HL-60 (cell line): Measurements from ENCODE around the gene TUBG1.
"Not testable (repeated sequence)": the region's sequence is repeated elsewhere in the genome, so short reads cannot be mapped to it uniquely, and the experiment has no call there.

Source experiments
- DNase-seq, 2 experiments: peaks; one replicate each; pipeline ENCODE4 v3.0.0-alpha.2; 2010 to 2020; ENCODE audit warnings: low read depth in 1 of 2, low spot score in 1 of 2
- H3K27ac ChIP-seq: fragments of 250-450 bp; sonication (Bioruptor Pico); replicated peaks from 2 replicates; pipeline ENCODE4 v1.5.1; 2020; ENCODE audit warnings: mild to moderate bottlenecking, moderate library complexity
- H3K27me3 ChIP-seq: fragments of 250-450 bp; sonication (Bioruptor Pico); 2 replicates; pipeline ENCODE4 v1.5.1; 2021; ENCODE audit warnings: mild to moderate bottlenecking, moderate library complexity; ENCODE audit not compliant: insufficient read depth, poor library complexity, severe bottlenecking
- H3K4me3 ChIP-seq: replicated peaks from 2 replicates; pipeline ENCODE4 v1.5.1; 2011; ENCODE audit warnings: mild to moderate bottlenecking, control low read depth, low read length; ENCODE audit not compliant: insufficient read depth
- CTCF ChIP-seq: IDR thresholded peaks from one replicate; pipeline ENCODE4 v1.5.1; 2011; ENCODE audit warnings: low read length, control low read depth, inconsistent platforms; ENCODE audit not compliant: insufficient read depth
- GABPA ChIP-seq: IDR thresholded peaks from 2 replicates; pipeline ENCODE4 v1.6.1; 2012; ENCODE audit warnings: low read depth
- POLR2AphosphoS5 ChIP-seq: IDR thresholded peaks from 2 replicates; pipeline ENCODE4 v1.6.1; 2012; ENCODE audit warnings: low read depth
- SPI1 ChIP-seq: IDR thresholded peaks from 2 replicates; pipeline ENCODE4 v1.6.1; 2012; ENCODE audit warnings: low read depth, mild to moderate bottlenecking, borderline replicate concordance
- TF ChIP-seq, protein P1 (sequence below): IDR thresholded peaks from 2 replicates; pipeline ENCODE4 v1.6.1; 2012; ENCODE audit warnings: low read depth; ENCODE audit not compliant: insufficient replicate concordance

Gene TUBG1

DNA sequence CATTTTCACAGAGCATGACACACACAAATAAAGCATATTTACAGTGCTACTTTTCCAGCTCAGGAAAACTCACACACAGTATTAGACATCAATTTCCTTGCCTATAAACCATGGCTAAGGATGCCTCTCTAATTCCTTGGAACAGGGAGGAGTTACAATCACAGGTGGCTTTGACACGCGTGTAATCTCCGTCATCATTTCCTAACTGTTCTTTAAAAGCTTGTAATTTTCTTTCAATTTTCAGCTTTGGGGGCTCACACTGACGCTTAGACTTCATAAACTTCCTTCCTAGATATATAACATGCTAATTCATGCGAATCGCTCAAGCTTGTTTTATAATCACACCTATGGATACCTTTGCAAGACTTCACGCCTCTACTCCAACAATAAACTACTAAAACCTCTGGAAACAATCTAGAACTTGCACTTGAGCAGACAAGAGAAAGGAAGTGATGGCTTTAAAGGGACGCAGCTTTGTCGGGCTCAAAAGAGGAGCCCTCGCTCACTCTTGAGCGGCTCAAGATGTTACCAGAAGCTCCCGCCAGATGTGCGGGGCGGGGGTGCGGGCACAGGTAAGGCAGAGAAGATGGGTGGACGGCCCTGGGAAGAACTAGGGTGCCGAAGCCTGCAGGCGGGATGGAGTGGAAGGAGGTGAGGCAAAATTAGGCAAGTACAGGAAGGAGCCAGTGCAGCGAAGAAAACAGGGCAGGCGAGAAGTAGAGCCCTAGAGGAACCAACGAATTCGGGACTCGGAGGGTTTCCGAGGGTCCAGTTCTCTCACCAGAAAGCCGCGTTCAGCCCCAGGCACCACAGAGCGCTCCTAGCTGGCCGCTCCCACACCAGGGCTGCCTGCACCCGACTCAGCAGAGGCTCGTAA lies 940 bp upstream of the TUBG1 start:
- Histone ChIP-seq H3K27ac (peak overlapping the region; percentile 77), H3K27me3 (no peaks in the 10 kb centered on the region), H3K4me3 (peak overlapping the region; percentile 82)
- TF ChIP-seq SPI1: peak; percentile 60; the same call in 1 of the 2 replicates
- TF ChIP-seq, protein P1, sequence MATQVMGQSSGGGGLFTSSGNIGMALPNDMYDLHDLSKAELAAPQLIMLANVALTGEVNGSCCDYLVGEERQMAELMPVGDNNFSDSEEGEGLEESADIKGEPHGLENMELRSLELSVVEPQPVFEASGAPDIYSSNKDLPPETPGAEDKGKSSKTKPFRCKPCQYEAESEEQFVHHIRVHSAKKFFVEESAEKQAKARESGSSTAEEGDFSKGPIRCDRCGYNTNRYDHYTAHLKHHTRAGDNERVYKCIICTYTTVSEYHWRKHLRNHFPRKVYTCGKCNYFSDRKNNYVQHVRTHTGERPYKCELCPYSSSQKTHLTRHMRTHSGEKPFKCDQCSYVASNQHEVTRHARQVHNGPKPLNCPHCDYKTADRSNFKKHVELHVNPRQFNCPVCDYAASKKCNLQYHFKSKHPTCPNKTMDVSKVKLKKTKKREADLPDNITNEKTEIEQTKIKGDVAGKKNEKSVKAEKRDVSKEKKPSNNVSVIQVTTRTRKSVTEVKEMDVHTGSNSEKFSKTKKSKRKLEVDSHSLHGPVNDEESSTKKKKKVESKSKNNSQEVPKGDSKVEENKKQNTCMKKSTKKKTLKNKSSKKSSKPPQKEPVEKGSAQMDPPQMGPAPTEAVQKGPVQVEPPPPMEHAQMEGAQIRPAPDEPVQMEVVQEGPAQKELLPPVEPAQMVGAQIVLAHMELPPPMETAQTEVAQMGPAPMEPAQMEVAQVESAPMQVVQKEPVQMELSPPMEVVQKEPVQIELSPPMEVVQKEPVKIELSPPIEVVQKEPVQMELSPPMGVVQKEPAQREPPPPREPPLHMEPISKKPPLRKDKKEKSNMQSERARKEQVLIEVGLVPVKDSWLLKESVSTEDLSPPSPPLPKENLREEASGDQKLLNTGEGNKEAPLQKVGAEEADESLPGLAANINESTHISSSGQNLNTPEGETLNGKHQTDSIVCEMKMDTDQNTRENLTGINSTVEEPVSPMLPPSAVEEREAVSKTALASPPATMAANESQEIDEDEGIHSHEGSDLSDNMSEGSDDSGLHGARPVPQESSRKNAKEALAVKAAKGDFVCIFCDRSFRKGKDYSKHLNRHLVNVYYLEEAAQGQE: no peak
- peak in 1 of 2 experiments; percentile 38 for DNase-seq

GRCh38 chr17:42609814-42610801 lies 625 bp downstream of the TUBG1 start:
- Histone ChIP-seq H3K4me3 (peak overlapping the region; percentile 82), H3K27ac (peak overlapping the region; percentile 70)
- H3K27me3 ChIP-seq: not testable (repeated sequence)
- DNase-seq: peak in 1 of 2 experiments; percentile 24

DNA sequence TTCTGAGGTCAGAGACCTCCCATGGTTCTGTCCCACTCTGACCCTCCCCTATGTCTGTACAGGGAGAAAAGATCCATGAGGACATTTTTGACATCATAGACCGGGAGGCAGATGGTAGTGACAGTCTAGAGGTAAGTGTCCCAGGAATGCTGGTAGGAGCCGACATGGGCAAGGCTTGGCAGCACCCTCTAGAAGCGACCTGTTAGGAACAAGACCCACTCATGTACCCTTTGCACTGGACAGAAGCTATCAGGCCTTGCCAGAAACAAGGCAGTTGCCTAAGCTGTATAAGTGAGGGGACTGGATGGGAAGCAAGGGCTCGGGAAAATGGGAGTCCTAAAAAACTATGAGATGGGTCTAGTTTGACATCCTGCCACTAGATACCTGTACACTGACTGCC lies 2.5 kb downstream of the TUBG1 start:
- TF ChIP-seq SPI1 (no peak), GABPA (no peak), CTCF (no peak), POLR2AphosphoS5 (no peak)
- TF ChIP-seq, protein P1: no peak

DNA sequence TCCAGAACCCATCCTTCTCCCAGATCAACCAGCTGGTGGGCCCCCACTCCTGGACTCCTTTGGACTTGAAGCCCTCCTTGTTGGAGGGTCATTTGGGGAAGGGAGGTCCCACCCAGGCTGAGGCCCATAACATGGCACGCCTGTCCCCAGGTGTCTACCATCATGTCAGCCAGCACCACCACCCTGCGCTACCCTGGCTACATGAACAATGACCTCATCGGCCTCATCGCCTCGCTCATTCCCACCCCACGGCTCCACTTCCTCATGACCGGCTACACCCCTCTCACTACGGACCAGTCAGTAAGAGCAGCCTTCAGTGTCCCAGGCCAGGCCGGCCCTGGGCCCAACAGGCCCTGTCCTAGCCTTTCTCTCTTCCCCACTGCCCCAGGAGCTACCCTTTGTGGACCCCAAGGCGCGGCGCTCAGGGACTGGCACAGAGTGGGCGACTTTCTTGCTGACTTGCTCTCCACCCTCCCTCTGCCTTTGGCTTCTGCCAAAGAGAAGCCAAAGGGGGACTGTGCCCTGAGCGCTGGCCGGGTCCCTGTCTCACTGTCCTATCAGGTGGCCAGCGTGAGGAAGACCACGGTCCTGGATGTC lies 4.3 kb downstream of the TUBG1 start:
- no peak overlapping the region for H3K27ac ChIP-seq
- H3K27me3 ChIP-seq: no peaks in the 10 kb centered on the region
- H3K4me3 ChIP-seq: no peak overlapping the region
- DNase-seq: no peak
- TF ChIP-seq, protein P1: no peak
- TF ChIP-seq SPI1: no peak
- no peak for TF ChIP-seq GABPA
- TF ChIP-seq POLR2AphosphoS5: no peak
- no peak for TF ChIP-seq CTCF

More for the DNA sequence above, 2.5 kb downstream of the TUBG1 start:
- H3K4me3 ChIP-seq: no peak overlapping the region
- no peak overlapping the region for H3K27ac ChIP-seq
- no peaks in the 10 kb centered on the region for H3K27me3 ChIP-seq
- no peak for DNase-seq
